ENCODE results near the gene ZNF778. TPM values are rescaled to one million over a fixed set of nuclear protein-coding genes. Genes with fewer than 3 reads are reported as not detected.

ZNF778 gene
- total and polyA plus RNA-seq, 2 of the 8 experiments (the other 6 are each of a cell fraction or from before 2014, with no cell fraction given): 9.5 to 21.9 TPM

- TF ChIP-seq CHD7 (IDR thresholded peaks at IDR 0.05; ENCODE audit: insufficient replicate concordance, low read length): no peak
- TF ChIP-seq E2F6 (IDR thresholded peaks at IDR 0.05): peak; percentile 19; the same call in 1 of the 2 replicates
- TF ChIP-seq SIRT6 (IDR thresholded peaks at IDR 0.05; ENCODE audit: low read length): no peak
- TF ChIP-seq EP300 (IDR thresholded peaks at IDR 0.05; ENCODE audit: borderline replicate concordance in 1 of 2, low read depth in 2 of 2, low read length in 2 of 2): no peak
- TF ChIP-seq JUND (IDR thresholded peaks at IDR 0.05; ENCODE audit: low read length): no peak
- no peak for TF ChIP-seq USF2 (IDR thresholded peaks at IDR 0.05; ENCODE audit: low read length)
- peak; percentile 45; the same call in 1 of the 2 replicates for TF ChIP-seq SRF (IDR thresholded peaks at IDR 0.05; ENCODE audit: low read depth, low read length)
- peak; percentile 35; the same call in 1 of the 2 replicates for TF ChIP-seq EGR1 (IDR thresholded peaks at IDR 0.05; ENCODE audit: borderline replicate concordance, low read depth, low read length)
Measured at GRCh38 chr16:89217388-89218191, at the start of gene ZNF778 (continued).
